HG03108 (cell line): ENCODE measurements around the gene ITGB5.

Experiments
- ATAC-seq: cut with Tn5 transposase; IDR thresholded peaks from one replicate; pipeline ENCODE4 v1.9.1; 2021; ENCODE audit warnings: moderate library complexity; ENCODE audit not compliant: unreplicated experiment

Gene ITGB5

GRCh38 chr3:124815781-124816180, 71.4 kb downstream of the ITGB5 start:
- no peak for ATAC-seq

- ATAC-seq: no peak
These were observed 72.3 kb downstream of the ITGB5 start for GRCh38 chr3:124814620-124815421.

GRCh38 chr3:124813541-124813940, 73.6 kb downstream of the ITGB5 start:
- ATAC-seq: no peak

GRCh38 chr3:124812291-124813265, 74.6 kb downstream of the ITGB5 start:
- no peak for ATAC-seq

- no peak for ATAC-seq
These were observed 75.7 kb downstream of the ITGB5 start for GRCh38 chr3:124811436-124811835.

- no peak for ATAC-seq
These were observed 76.2 kb downstream of the ITGB5 start for GRCh38 chr3:124810970-124811369.

GRCh38 chr3:124809039-124809438, 78.1 kb downstream of the ITGB5 start:
- ATAC-seq: no peak

GRCh38 chr3:124805671-124806070, 81.5 kb downstream of the ITGB5 start:
- ATAC-seq: no peak

- ATAC-seq: no peak
These were observed 82.3 kb downstream of the ITGB5 start for GRCh38 chr3:124804875-124805274.

- ATAC-seq: no peak
These were observed 84.5 kb downstream of the ITGB5 start for GRCh38 chr3:124802702-124803101.

- ATAC-seq: no peak
These were observed 85.0 kb downstream of the ITGB5 start for GRCh38 chr3:124802061-124802698.

- ATAC-seq: no peak
These were observed 86.5 kb downstream of the ITGB5 start for GRCh38 chr3:124800511-124801258.

- ATAC-seq: no peak
These were observed 87.1 kb downstream of the ITGB5 start for GRCh38 chr3:124800076-124800475.

- ATAC-seq: no peak
These were observed 87.5 kb downstream of the ITGB5 start for GRCh38 chr3:124799676-124800075.

- ATAC-seq: no peak
These were observed 89.7 kb downstream of the ITGB5 start for GRCh38 chr3:124797426-124797945.

- ATAC-seq: no peak
These were observed 90.7 kb downstream of the ITGB5 start for GRCh38 chr3:124796477-124796876.

GRCh38 chr3:124793054-124793739, 94.0 kb downstream of the ITGB5 start:
- no peak for ATAC-seq

GRCh38 chr3:124792341-124793040, 94.7 kb downstream of the ITGB5 start:
- ATAC-seq: no peak

- ATAC-seq: no peak
These were observed 95.5 kb downstream of the ITGB5 start for GRCh38 chr3:124791639-124792151.
